HCT116 (cell line): ENCODE measurements around the gene CYP24A1. TPM values are rescaled to one million over a fixed set of nuclear protein-coding genes. Genes with fewer than 3 reads are reported as not detected.
A peak's percentile ranks its signal among the peaks of the same experiment; 100 is the strongest.

ENCODE experiments used
- ATAC-seq: fragments of 200-7000 bp; cut with Tn5 transposase; 2 replicates; pipeline ENCODE4 v1.9.1; 2020; ENCODE audit warnings: mild to moderate bottlenecking, moderate library complexity
- BruUV-seq: library from RNA; stranded (reverse); fragments of 400-500 nt; replicated peaks from 2 replicates; lab custom pipeline; 2021; lab: Mats Ljungman, UMichigan
- CTCF ChIA-PET: fragments of 300-600 bp; sonication (Branson Sonifier 250); formaldehyde crosslinking; loops from one replicate; lab custom pipeline; 2021; ENCODE audit warnings: antibody characterized with exemption; lab: Charles Lee
- POLR2A ChIA-PET: fragments of 300-600, 350-600 bp; sonication (Branson Sonifier 250); formaldehyde crosslinking; loops from one replicate; lab custom pipeline; 2021; ENCODE audit warnings: antibody characterized with exemption; lab: Charles Lee
- RAD21 ChIA-PET, 2 experiments: fragments of 300-600 bp; sonication (Branson Sonifier 250); formaldehyde crosslinking; loops; one replicate each; lab custom pipeline; 2023; ENCODE audit warnings: low total read pairs in 2 of 2; ENCODE audit not compliant: uncharacterized antibody in 2 of 2, unreplicated experiment in 2 of 2, low non-redundant PET in 1 of 2; lab: Charles Lee
- DNase-seq: peaks from one replicate; pipeline ENCODE4 v3.0.0-alpha.2; 2010; ENCODE audit warnings: low read depth, low spot score
- H2AFZ ChIP-seq: fragments of 200-600 bp; shearing (Covaris generic), sonication (generic); 2 replicates; pipeline ENCODE4 v1.6.1; 2017; ENCODE audit warnings: low read depth, mixed run types, mixed read lengths, antibody characterized with exemption, low read length; ENCODE audit not compliant: poor library complexity, severe bottlenecking
- H3K27ac ChIP-seq: 2 replicates; pipeline ENCODE4 v1.5.1; 2012; ENCODE audit warnings: low read depth, low read length
- H3K27me3 ChIP-seq: fragments of 200-600 bp; sonication (generic); 2 replicates; pipeline ENCODE4 v1.6.1; 2016; ENCODE audit warnings: mixed run types, low read length, mixed read lengths; ENCODE audit not compliant: insufficient read depth
- H3K36me3 ChIP-seq, 2 experiments: fragments of 200-500 bp in 1 of 2; fragments of 200-600 bp in 1 of 2; sonication (Bioruptor generic) in 1 of 2; sonication (generic) in 1 of 2; 2 replicates each; pipeline versions ENCODE4 v1.5.1 to v1.6.1; 2014 to 2016; ENCODE audit warnings: low read length in 2 of 2, inconsistent platforms in 1 of 2, mixed read lengths in 1 of 2, mixed run types in 1 of 2; ENCODE audit not compliant: insufficient read depth in 2 of 2, control insufficient read depth in 1 of 2
- H3K4me1 ChIP-seq, 2 experiments: fragments of 200-600 bp in 1 of 2; sonication (generic) in 1 of 2; 2 replicates each; pipeline versions ENCODE4 v1.5.1 to v1.6.1; 2012 to 2017; ENCODE audit warnings: low read length in 2 of 2, inconsistent platforms in 1 of 2, mild to moderate bottlenecking in 1 of 2, mixed read lengths in 1 of 2, mixed run types in 1 of 2, moderate library complexity in 1 of 2; ENCODE audit not compliant: insufficient read depth in 2 of 2, control insufficient read depth in 1 of 2
- H3K4me2 ChIP-seq: fragments of 200-600 bp; sonication (generic); 2 replicates; pipeline ENCODE4 v1.6.1; 2017; ENCODE audit warnings: mixed run types, low read length, mixed read lengths
- H3K4me3 ChIP-seq, 2 experiments: fragments of 200-600 bp in 1 of 2; sonication (generic) in 1 of 2; replicated peaks in 1 of 2; 2 replicates each; pipeline ENCODE4 v1.5.1; 2011 to 2016; ENCODE audit warnings: low read length in 2 of 2, control low read depth in 1 of 2, low read depth in 1 of 2, mild to moderate bottlenecking in 1 of 2, mixed read lengths in 1 of 2, mixed run types in 1 of 2
- H3K79me2 ChIP-seq: fragments of 200-600 bp; sonication (generic); 2 replicates; pipeline ENCODE4 v1.6.1; 2017; ENCODE audit warnings: mild to moderate bottlenecking, mixed run types, low read length, moderate library complexity, mixed read lengths; ENCODE audit not compliant: insufficient read depth
- H3K9ac ChIP-seq: fragments of 200-600 bp; sonication (generic); 2 replicates; pipeline ENCODE4 v1.6.1; 2016; ENCODE audit warnings: low read length, mixed read lengths
- H3K9me2 ChIP-seq: fragments of 200-600 bp; sonication (generic), shearing (Covaris generic); 2 replicates; pipeline ENCODE4 v1.6.1; 2017; ENCODE audit warnings: mixed run types, mild to moderate bottlenecking, moderate library complexity; ENCODE audit not compliant: insufficient read depth
- H3K9me3 ChIP-seq, 2 experiments: fragments of 200-500 bp in 1 of 2; fragments of 200-600 bp in 1 of 2; sonication (Bioruptor generic) in 1 of 2; sonication (generic) in 1 of 2; 2 replicates each; pipeline ENCODE4 v1.6.1; 2014 to 2017; ENCODE audit warnings: low read length in 2 of 2, mixed read lengths in 2 of 2, inconsistent platforms in 1 of 2, low read depth in 1 of 2, mild to moderate bottlenecking in 1 of 2, mixed run types in 1 of 2, moderate library complexity in 1 of 2; ENCODE audit not compliant: control insufficient read depth in 1 of 2, insufficient read depth in 1 of 2
- H4K20me1 ChIP-seq: fragments of 200-600 bp; sonication (generic), shearing (Covaris generic); 2 replicates; pipeline ENCODE4 v1.6.1; 2017; ENCODE audit warnings: mixed run types, mild to moderate bottlenecking, moderate library complexity; ENCODE audit not compliant: insufficient read depth
- EZH2 ChIP-seq: fragments of 200-600 bp; sonication (generic); IDR thresholded peaks from 2 replicates; pipeline ENCODE4 v1.6.1; 2017; ENCODE audit warnings: antibody characterized with exemption, mixed run types
- EZH2phosphoT487 ChIP-seq: fragments of 200-600 bp; IDR thresholded peaks from 2 replicates; pipeline ENCODE4 v1.6.1; 2018; ENCODE audit warnings: antibody characterized with exemption, borderline replicate concordance
- FOSL1 ChIP-seq: IDR thresholded peaks from 2 replicates; pipeline ENCODE4 v1.6.1; 2012; ENCODE audit warnings: low read depth
- JUND ChIP-seq: IDR thresholded peaks from 2 replicates; pipeline ENCODE4 v1.6.1; 2012
- POLR2AphosphoS5 ChIP-seq: IDR thresholded peaks from 2 replicates; pipeline ENCODE4 v1.6.1; 2011; ENCODE audit warnings: mild to moderate bottlenecking, low read depth, low read length, moderate library complexity
- RAD21 ChIP-seq: IDR thresholded peaks from 2 replicates; pipeline ENCODE4 v1.6.1; 2012; ENCODE audit warnings: low read depth, mild to moderate bottlenecking
- REST ChIP-seq: IDR thresholded peaks from 2 replicates; pipeline ENCODE4 v1.6.1; 2012; ENCODE audit warnings: low read depth
- SIN3A ChIP-seq: IDR thresholded peaks from 2 replicates; pipeline ENCODE4 v1.6.1; 2012; ENCODE audit warnings: low read depth
- SP1 ChIP-seq: IDR thresholded peaks from 2 replicates; pipeline ENCODE4 v1.6.1; 2012; ENCODE audit warnings: low read depth
- SRF ChIP-seq: IDR thresholded peaks from 2 replicates; pipeline ENCODE4 v1.6.1; 2012; ENCODE audit warnings: low read depth
- TCF7L2 ChIP-seq: IDR thresholded peaks from 2 replicates; pipeline ENCODE4 v1.7.0; 2011; ENCODE audit warnings: borderline replicate concordance, inconsistent platforms; ENCODE audit not compliant: insufficient read depth, insufficient read length; ENCODE audit errors: extremely low read depth
- ZBTB33 ChIP-seq: IDR thresholded peaks from 2 replicates; pipeline ENCODE4 v1.6.1; 2011; ENCODE audit warnings: mild to moderate bottlenecking, low read length, moderate library complexity; ENCODE audit not compliant: insufficient replicate concordance; ENCODE audit errors: extremely low read depth
- ZFX ChIP-seq: fragments of 450-650 bp; IDR thresholded peaks from 2 replicates; pipeline ENCODE4 v1.6.1; 2017
- intact Hi-C: fragments of 100-400 bp; cut with micrococcal nuclease; formaldehyde crosslinking; loops from 2 replicates; pipeline ENCODE4 v1.10.0; 2022
- total RNA-seq: library from RNA; stranded (reverse); gene quantifications from one replicate; pipeline ENCODE4 v1.2.1, GENCODE V29; 2021; ENCODE audit not compliant: unreplicated experiment

The CYP24A1 gene
- total RNA-seq, 1 experiment from 2014 or later, result 267 TPM

GRCh38 chr20:54115172-54115854 is 58.5 kb downstream of the CYP24A1 start:
- no peak overlapping the region for H3K4me3 ChIP-seq
- peaks cover 14 to 51% of the 10 kb centered on the region in 2 experiments; a peak in 3 of 4 replicates for H3K4me1 ChIP-seq
- H3K79me2 ChIP-seq, result no peaks in the 10 kb centered on the region
- POLR2A ChIA-PET, result interaction anchor here (0.7 kb wide), 1 partner anchor 254 kb away, joined by 3 read pairs; no protein-coding TSS in a partner anchor
- H3K4me2 ChIP-seq, result no peak overlapping the region
- H3K9ac ChIP-seq, result peak overlapping the region; percentile 18
- RAD21 ChIA-PET, result no interaction called here
- H3K36me3 ChIP-seq, result no peaks in the 10 kb centered on the region; a peak in 1 of 4 replicates
- DNase-seq, result no peak
- H2AFZ ChIP-seq, result no peak overlapping the region
- H3K9me2 ChIP-seq, result no peaks in the 10 kb centered on the region
- BruUV-seq, result no TSS peak
- intact Hi-C loops, result no loop called here
- no peaks in the 10 kb centered on the region for H4K20me1 ChIP-seq
- H3K27me3 ChIP-seq, result no peaks in the 10 kb centered on the region
- H3K27ac ChIP-seq, result 0 out of 2 replicates have a peak overlapping the region, but pooled peaks have one; percentile 6
- TF ChIP-seq TCF7L2 (no peak), POLR2AphosphoS5 (no peak), RAD21 (no peak), EZH2 (no peak), SIN3A (no peak), JUND (no peak), ZFX (no peak), SRF (no peak), REST (no peak), EZH2phosphoT487 (no peak), SP1 (no peak), ZBTB33 (no peak), FOSL1 (no peak)
- no peaks in the 10 kb centered on the region; a peak in 1 of 4 replicates for H3K9me3 ChIP-seq
- CTCF ChIA-PET, result interaction anchor here (3.2 kb wide), 1 partner anchor 11 kb away, joined by 17 read pairs; no protein-coding TSS in a partner anchor
- no peak for ATAC-seq
